Measurements from ENCODE around the gene HTR2B. TPM values are rescaled to one million over a fixed set of nuclear protein-coding genes. Genes with fewer than 3 reads are reported as not detected.

The HTR2B gene
- total RNA-seq, 3 donors from 2014 or later: 0.17 to 4.1 (median 0.22) TPM

DNA sequence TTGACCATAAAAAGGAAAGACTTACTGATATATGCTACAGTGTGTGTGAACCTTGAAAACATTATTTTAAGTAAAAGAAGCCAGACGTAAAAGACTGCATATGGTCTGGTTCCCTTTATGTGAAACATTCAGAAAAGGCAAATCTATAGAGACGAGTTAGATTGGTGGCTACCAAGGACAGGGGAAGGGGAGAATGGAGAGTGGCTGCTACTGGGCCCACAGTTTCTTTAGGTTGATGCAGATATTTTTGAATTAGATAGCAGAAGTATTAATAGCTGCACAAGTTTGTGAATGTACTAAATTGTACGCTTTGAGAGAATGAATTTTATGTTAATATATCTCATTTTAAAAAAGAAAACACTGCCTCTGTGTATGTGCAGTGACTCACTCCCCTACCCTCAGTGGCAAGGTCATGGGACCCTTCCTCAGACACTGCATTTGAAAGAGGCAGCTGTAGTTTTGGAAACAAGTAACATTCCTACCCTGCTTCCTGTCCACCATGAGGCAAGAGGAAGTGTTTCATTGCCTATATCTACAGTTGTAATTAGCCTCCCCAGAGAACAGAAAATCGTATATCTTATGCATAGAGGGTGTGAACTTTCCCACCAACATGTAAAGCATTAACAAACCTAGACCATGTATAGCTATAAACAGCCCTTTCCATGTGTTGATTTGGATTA, 43.8 kb upstream of the HTR2B start:
- H3K4me1 ChIP-seq (ENCODE audit: low read depth): no peaks in the 10 kb centered on the region
- H3K36me3 ChIP-seq (ENCODE audit: low read depth): no peaks in the 10 kb centered on the region
- no peaks in the 10 kb centered on the region for H3K9me3 ChIP-seq
- peak; percentile 57 for ATAC-seq
- intact Hi-C loops (cut with DNase I, micrococcal nuclease): no loop called here
- TF ChIP-seq, protein P1, sequence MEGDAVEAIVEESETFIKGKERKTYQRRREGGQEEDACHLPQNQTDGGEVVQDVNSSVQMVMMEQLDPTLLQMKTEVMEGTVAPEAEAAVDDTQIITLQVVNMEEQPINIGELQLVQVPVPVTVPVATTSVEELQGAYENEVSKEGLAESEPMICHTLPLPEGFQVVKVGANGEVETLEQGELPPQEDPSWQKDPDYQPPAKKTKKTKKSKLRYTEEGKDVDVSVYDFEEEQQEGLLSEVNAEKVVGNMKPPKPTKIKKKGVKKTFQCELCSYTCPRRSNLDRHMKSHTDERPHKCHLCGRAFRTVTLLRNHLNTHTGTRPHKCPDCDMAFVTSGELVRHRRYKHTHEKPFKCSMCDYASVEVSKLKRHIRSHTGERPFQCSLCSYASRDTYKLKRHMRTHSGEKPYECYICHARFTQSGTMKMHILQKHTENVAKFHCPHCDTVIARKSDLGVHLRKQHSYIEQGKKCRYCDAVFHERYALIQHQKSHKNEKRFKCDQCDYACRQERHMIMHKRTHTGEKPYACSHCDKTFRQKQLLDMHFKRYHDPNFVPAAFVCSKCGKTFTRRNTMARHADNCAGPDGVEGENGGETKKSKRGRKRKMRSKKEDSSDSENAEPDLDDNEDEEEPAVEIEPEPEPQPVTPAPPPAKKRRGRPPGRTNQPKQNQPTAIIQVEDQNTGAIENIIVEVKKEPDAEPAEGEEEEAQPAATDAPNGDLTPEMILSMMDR (IDR thresholded peaks at IDR 0.05): no peak
- no peak overlapping the region for H3K4me3 ChIP-seq
- DNase-seq: no peak

DNA sequence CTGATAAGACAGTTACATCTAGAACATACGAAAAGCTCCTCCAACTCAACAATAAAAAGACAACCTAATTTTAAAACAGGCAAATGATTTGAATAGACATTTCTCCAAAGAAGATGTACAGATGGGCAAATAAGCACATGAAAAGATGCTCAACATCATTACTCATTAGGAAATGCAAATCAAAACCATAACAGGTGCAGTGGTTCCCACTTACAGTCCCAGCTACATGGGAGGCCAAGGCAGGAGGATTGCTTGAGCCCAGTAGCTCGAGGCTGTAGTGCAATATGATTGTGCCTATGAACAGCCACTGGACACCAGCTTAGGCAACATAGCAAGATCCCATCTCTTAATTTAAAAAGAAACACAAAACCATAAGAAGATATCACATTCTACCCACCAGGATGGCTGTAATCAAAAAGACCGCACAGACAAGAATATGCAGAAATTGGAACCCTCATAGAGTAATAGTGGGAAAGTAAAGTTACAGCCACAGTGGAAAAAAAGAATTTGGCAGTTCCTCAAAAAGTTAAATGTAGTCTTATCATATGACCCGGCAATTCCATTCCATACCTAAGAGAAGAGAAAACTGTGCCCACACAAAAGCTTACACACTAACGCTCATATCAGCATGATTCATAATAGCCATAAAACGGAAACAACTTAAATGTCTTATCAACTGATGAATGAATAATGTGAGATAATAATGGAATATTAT, 43.1 kb upstream of the HTR2B start:
- H3K4me1 ChIP-seq (ENCODE audit: low read depth): no peaks in the 10 kb centered on the region
- ATAC-seq (no peak), DNase-seq (no peak)
- H3K9me3 ChIP-seq: no peaks in the 10 kb centered on the region
- no peak overlapping the region for H3K4me3 ChIP-seq
- intact Hi-C loops (cut with DNase I, micrococcal nuclease): no loop called here
- no peaks in the 10 kb centered on the region for H3K36me3 ChIP-seq (ENCODE audit: low read depth)
- TF ChIP-seq, protein P1 (IDR thresholded peaks at IDR 0.05): no peak

DNA sequence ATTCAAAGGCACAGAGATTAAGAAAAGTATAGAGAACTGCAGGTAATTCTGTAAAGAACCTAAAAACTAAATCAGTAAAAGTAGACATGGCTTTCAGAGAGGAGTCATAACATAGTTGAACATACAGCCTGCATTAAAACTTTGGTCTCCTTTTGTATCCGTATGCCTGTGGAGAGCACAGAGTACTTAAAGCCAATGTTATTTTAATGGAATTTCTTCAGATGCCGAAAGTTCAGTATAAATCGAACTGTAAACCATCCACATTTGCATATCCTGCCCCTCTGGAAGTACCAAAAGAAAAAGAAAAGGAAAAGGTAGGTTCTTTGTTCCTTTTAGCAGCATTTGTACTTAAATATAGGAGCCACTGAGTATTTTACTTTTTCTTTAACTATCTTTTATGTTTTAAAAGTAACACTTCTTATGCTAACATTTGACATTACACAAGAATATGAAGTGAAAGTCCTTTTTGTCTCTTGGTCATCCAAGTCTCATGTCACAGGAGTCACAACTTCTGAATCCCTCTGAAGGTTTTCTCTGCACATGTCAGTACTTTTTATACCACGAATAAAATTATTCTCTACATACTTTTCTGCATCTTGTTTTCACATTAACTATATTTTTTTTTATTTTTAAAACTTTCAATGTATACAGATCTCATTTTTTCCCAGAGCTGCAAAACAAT, 38.7 kb upstream of the HTR2B start:
- Histone ChIP-seq H3K9me3 (no peaks in the 10 kb centered on the region), H3K4me1 (ENCODE audit: low read depth) (no peaks in the 10 kb centered on the region), H3K36me3 (ENCODE audit: low read depth) (no peaks in the 10 kb centered on the region), H3K4me3 (no peak overlapping the region)
- DNase-seq (no peak), ATAC-seq (no peak)
- TF ChIP-seq, protein P1 (IDR thresholded peaks at IDR 0.05): no peak
- intact Hi-C loops (cut with DNase I, micrococcal nuclease): no loop called here

DNA sequence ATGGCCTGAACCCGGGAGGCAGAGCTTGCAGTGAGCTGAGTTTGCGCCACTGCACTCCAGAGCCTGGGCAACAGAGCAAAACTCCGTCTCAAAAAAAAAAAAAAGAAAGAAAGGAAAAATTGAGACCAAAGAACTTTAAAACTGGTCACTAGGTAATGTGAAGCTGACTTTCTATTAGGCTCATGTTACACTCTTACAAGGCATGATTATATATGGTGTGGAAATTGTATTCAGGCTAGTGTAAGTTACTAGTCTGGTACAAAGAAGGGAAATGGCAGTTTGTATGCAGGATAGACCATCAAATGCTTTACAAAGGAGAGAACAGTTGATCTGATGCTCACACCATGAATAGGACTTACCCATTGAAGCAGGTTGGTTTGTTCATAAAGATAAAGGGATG, 38.2 kb upstream of the HTR2B start:
- intact Hi-C loops (cut with DNase I, micrococcal nuclease): no loop called here
- DNase-seq (no peak), ATAC-seq (no peak)
- TF ChIP-seq, protein P1 (IDR thresholded peaks at IDR 0.05): no peak
- Histone ChIP-seq H3K36me3 (ENCODE audit: low read depth) (no peaks in the 10 kb centered on the region), H3K9me3 (no peaks in the 10 kb centered on the region), H3K4me3 (no peak overlapping the region), H3K4me1 (ENCODE audit: low read depth) (no peaks in the 10 kb centered on the region)

DNA sequence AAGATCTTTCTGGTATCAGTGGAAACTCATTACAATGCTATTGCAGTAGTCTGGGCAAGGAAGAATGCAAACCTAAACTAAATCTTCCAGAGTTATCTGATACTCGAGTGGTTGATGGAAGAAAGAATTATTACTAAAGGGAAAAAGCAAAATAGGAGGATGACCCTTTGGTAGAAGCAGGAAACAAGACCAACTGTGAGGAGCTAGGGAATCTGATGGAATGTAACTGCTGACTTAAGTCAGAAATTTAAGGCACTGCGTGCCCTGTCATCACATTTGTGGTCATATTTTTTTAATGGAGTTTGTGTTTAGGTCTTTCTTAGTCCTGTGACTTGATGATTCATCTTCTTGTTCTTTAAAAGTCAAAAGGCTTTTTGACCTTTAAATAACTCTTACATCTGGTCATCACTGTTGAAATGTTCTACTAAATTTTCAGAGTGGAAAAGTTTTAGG, 37.1 kb upstream of the HTR2B start:
- H3K9me3 ChIP-seq: no peaks in the 10 kb centered on the region
- no peaks in the 10 kb centered on the region for H3K36me3 ChIP-seq (ENCODE audit: low read depth)
- TF ChIP-seq, protein P1 (IDR thresholded peaks at IDR 0.05): no peak
- intact Hi-C loops (cut with DNase I, micrococcal nuclease): no loop called here
- DNase-seq (no peak), ATAC-seq (peak; percentile 42)
- H3K4me3 ChIP-seq: no peak overlapping the region
- no peaks in the 10 kb centered on the region for H3K4me1 ChIP-seq (ENCODE audit: low read depth)
